Left renal pelvis (tissue), 4 donors: ENCODE results near the gene GABRB3. TPM values are rescaled to one million over a fixed set of nuclear protein-coding genes. Genes with fewer than 3 reads are reported as not detected.

Experiments
- DNase-seq, 4 donors: peaks; one replicate each; pipeline ENCODE4 v3.0.0-alpha.2; 2013; ENCODE audit warnings: low read depth in 4 of 4, low spot score in 3 of 4
- polyA plus RNA-seq, 4 donors: library from polyadenylated mRNA; unstranded; fragments of 120-200 nt; gene quantifications; one replicate each; pipeline ENCODE4 v1.2.1, GENCODE V29; 2013; ENCODE audit not compliant: insufficient read length in 4 of 4

The GABRB3 gene
- polyA plus RNA-seq, 4 donors, result 4.0 to 7.4 (median 6.6) TPM

- no peak for DNase-seq
These were observed 208.5 kb downstream of the GABRB3 start for GRCh38 chr15:26564361-26564760.

- DNase-seq, result peak in 1 of 4 donors; percentile 0
These were observed 210.5 kb downstream of the GABRB3 start for GRCh38 chr15:26562336-26562735.

- DNase-seq, result peak in 1 of 4 donors; percentile 2
These were observed 211.0 kb downstream of the GABRB3 start for GRCh38 chr15:26561896-26562295.

- no peak for DNase-seq
These were observed 211.7 kb downstream of the GABRB3 start for GRCh38 chr15:26561130-26561529.

- no peak for DNase-seq
These were observed 217.0 kb downstream of the GABRB3 start for GRCh38 chr15:26555898-26556297.

- no peak for DNase-seq
These were observed 221.4 kb downstream of the GABRB3 start for GRCh38 chr15:26551473-26551872.

GRCh38 chr15:26550880-26551279 is 222.0 kb downstream of the GABRB3 start:
- no peak for DNase-seq

GRCh38 chr15:26537663-26538062 is 235.2 kb downstream of the GABRB3 start:
- no peak for DNase-seq

GRCh38 chr15:26531489-26531888 is 241.4 kb downstream of the GABRB3 start:
- DNase-seq, result no peak

GRCh38 chr15:26525096-26525495 is 247.8 kb downstream of the GABRB3 start:
- no peak for DNase-seq

- no peak for DNase-seq
These were observed 251.1 kb downstream of the GABRB3 start for GRCh38 chr15:26521691-26522198.

- no peak for DNase-seq
These were observed 251.7 kb downstream of the GABRB3 start for GRCh38 chr15:26521130-26521529.

- DNase-seq, result no peak
These were observed 254.0 kb downstream of the GABRB3 start for GRCh38 chr15:26518885-26519284.

- no peak for DNase-seq
These were observed 256.5 kb downstream of the GABRB3 start for GRCh38 chr15:26516102-26516980.

GRCh38 chr15:26504009-26504408 is 268.9 kb downstream of the GABRB3 start:
- DNase-seq, result no peak

Other genes with a start within 250 kb of the GABRB3 start
- gene GABRA5, start 94.0 kb upstream of the GABRB3 start, polyA plus RNA-seq, result under 1 TPM; 0.14 to 0.40 (median 0.32) TPM
- gene GABRG3, start 198.1 kb upstream of the GABRB3 start, polyA plus RNA-seq, result 1 to 10 TPM in 3 of 4 donors, under 1 TPM in 1; 0.71 to 2.0 (median 1.9) TPM